Calu3 (cell line): ENCODE measurements around the gene TULP3. TPM values are rescaled to one million over a fixed set of nuclear protein-coding genes. Genes with fewer than 3 reads are reported as not detected.

Experiments
- BruUV-seq: library from RNA; stranded (reverse); fragments of 400-500 nt; replicated peaks from 2 replicates; lab custom pipeline; 2021; lab: Mats Ljungman, UMichigan
- CTCF ChIA-PET: fragments of 300-600 bp; sonication (Branson Sonifier 250); formaldehyde crosslinking; loops from one replicate; lab custom pipeline; 2022; ENCODE audit warnings: antibody characterized with exemption; lab: Charles Lee
- DNase-seq: peaks from one replicate; pipeline ENCODE4 v3.0.0; 2022
- H3K27ac Mint-ChIP-seq: one replicate; pipeline ENCODE4 v1.8.0; 2022; ENCODE audit warnings: mixed read lengths; ENCODE audit not compliant: unreplicated experiment
- H3K27me3 Mint-ChIP-seq: one replicate; pipeline ENCODE4 v1.8.0; 2022; ENCODE audit warnings: mixed read lengths; ENCODE audit not compliant: unreplicated experiment
- H3K36me3 Mint-ChIP-seq: one replicate; pipeline ENCODE4 v1.8.0; 2022; ENCODE audit warnings: mild to moderate bottlenecking, moderate library complexity, mixed read lengths; ENCODE audit not compliant: insufficient read depth, unreplicated experiment
- H3K4me1 Mint-ChIP-seq: one replicate; pipeline ENCODE4 v1.8.0; 2022; ENCODE audit warnings: mild to moderate bottlenecking, low read depth, mixed read lengths; ENCODE audit not compliant: unreplicated experiment
- H3K4me3 Mint-ChIP-seq: one replicate; pipeline ENCODE4 v1.8.0; 2022; ENCODE audit warnings: mild to moderate bottlenecking, low read depth, moderate library complexity, mixed read lengths; ENCODE audit not compliant: unreplicated experiment
- H3K9me3 Mint-ChIP-seq: one replicate; pipeline ENCODE4 v1.8.0; 2022; ENCODE audit warnings: low read depth, mixed read lengths; ENCODE audit not compliant: unreplicated experiment
- intact Hi-C: fragments of 100-400 bp; cut with micrococcal nuclease; formaldehyde crosslinking; loops from one replicate; pipeline ENCODE4 v1.10.0; 2022; ENCODE audit not compliant: unreplicated experiment
- total RNA-seq: library from RNA; stranded (reverse); gene quantifications from 2 replicates; pipeline ENCODE4 v1.2.3, GENCODE V29; 2022
- TF ChIP-seq, protein P1 (sequence below): fragments of 200-600 bp; IDR thresholded peaks from one replicate; pipeline ENCODE4 v1.8.0; 2022; ENCODE audit warnings: antibody characterized with exemption; ENCODE audit not compliant: unreplicated experiment

TULP3 gene
- total RNA-seq, 1 experiment from 2014 or later: 21.6 TPM

DNA sequence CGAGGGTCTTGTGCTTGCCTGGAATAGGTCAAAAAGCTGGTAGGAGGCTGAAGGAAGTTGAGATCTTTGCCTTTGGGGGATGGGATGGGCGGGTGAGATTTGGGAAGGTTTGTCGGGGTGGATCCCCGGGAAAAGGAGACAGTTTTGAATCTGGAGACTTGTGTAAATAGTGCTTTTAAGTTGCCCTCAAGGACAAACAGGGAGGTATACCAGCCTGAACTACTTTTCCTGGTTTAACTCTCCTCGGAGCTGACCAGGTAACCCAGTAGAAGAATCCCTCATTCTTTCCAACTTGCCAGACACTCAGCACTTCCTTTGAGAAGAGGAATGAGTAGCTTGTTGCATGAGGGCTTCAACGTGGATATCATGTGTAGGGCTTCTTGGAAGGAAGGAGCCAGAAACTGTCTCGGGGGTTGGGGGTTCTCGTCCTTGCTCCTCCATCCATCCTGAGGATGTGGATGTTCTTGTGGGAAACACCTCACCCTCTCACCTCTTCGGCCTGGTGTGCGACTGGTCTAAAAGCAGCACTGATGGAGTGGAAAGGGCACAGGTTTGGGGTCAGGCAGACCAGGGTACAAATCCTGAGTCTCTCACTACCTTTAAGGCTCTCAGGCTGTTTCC is 70.4 kb downstream of the TULP3 start:
- Mint-ChIP-seq H3K9me3 (no peaks in the 10 kb centered on the region), H3K27ac (peak overlapping the region; percentile 95), H3K4me3 (peak overlapping the region; percentile 95), H3K4me1 (peaks cover 50% of the 10 kb centered on the region), H3K36me3 (peaks cover 54% of the 10 kb centered on the region), H3K27me3 (no peaks in the 10 kb centered on the region)
- CTCF ChIA-PET: interaction anchor here (0.5 to 0.7 kb wide), 2 partner anchors 28 to 60 kb away, joined by 3 read pairs; no protein-coding TSS in a partner anchor
- intact Hi-C loops: no loop called here
- TF ChIP-seq, protein P1, sequence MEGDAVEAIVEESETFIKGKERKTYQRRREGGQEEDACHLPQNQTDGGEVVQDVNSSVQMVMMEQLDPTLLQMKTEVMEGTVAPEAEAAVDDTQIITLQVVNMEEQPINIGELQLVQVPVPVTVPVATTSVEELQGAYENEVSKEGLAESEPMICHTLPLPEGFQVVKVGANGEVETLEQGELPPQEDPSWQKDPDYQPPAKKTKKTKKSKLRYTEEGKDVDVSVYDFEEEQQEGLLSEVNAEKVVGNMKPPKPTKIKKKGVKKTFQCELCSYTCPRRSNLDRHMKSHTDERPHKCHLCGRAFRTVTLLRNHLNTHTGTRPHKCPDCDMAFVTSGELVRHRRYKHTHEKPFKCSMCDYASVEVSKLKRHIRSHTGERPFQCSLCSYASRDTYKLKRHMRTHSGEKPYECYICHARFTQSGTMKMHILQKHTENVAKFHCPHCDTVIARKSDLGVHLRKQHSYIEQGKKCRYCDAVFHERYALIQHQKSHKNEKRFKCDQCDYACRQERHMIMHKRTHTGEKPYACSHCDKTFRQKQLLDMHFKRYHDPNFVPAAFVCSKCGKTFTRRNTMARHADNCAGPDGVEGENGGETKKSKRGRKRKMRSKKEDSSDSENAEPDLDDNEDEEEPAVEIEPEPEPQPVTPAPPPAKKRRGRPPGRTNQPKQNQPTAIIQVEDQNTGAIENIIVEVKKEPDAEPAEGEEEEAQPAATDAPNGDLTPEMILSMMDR: no peak
- no peak for DNase-seq
- TSS peak; percentile 42 for BruUV-seq

DNA sequence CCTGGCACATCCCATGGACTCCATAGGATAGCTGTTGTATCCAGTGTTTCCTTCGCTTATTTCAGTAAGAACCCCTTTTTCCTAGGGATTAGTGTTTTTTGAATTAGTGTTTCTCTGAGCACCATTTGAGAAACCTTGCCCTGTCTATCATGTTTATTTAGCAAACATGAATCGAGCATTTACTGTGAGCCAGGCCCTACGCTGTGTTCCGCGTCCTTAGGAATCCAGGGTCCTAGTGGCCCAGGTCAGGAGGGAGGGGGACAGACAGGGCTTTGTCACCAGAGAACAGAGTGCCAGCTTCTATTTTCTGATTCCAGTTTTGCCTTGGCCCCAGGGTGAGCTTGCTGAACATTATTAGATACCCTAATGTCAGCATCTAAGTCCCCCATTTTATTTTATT is 71.0 kb downstream of the TULP3 start:
- peaks cover 44% of the 10 kb centered on the region for H3K4me1 Mint-ChIP-seq
- CTCF ChIA-PET: interaction anchor here (0.5 kb wide), 1 partner anchor 61 kb away, joined by 3 read pairs; no protein-coding TSS in a partner anchor
- DNase-seq: no peak
- peaks cover 52% of the 10 kb centered on the region for H3K36me3 Mint-ChIP-seq
- TF ChIP-seq, protein P1: no peak
- no TSS peak for BruUV-seq
- H3K27me3 Mint-ChIP-seq: no peaks in the 10 kb centered on the region
- H3K4me3 Mint-ChIP-seq: peak overlapping the region; percentile 95
- no peak overlapping the region for H3K27ac Mint-ChIP-seq
- no peaks in the 10 kb centered on the region for H3K9me3 Mint-ChIP-seq
- intact Hi-C loops: no loop called here

DNA sequence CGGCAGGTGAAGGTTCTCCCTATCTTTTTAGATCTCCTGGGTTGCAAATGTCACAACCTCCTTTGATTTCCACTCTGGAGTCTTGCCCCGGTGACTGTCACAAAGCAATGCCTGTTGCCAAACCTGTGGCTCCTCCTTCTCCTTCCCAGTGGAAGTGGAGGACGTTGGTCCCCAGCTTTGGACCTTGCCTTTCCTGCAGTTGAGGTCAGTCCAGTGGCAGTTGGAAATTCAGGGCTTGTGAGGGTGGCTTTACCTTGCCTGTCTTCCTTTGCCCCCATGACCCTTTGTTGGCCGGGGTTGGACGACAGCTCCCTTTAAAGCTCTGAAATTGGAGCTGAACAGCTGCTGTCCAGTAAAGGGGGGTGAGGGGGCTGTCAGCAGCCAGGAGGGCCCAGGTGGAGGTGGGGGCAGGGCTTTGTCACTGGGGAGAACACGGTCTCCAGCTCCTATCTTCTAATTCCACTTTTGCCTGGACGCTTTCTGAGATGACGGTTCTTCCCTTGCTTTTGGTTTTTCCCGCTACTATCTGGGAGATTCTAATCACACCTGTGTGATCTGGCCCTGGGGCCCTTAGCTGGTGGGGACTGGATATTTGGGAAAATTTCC is 72.6 kb downstream of the TULP3 start:
- Mint-ChIP-seq H3K36me3 (peaks cover 51% of the 10 kb centered on the region), H3K27ac (no peak overlapping the region), H3K4me1 (peaks cover 28% of the 10 kb centered on the region), H3K4me3 (no peak overlapping the region), H3K9me3 (no peaks in the 10 kb centered on the region), H3K27me3 (no peaks in the 10 kb centered on the region)
- no peak for DNase-seq
- intact Hi-C loops: no loop called here
- TF ChIP-seq, protein P1: no peak
- no TSS peak for BruUV-seq
- CTCF ChIA-PET: no interaction called here

DNA sequence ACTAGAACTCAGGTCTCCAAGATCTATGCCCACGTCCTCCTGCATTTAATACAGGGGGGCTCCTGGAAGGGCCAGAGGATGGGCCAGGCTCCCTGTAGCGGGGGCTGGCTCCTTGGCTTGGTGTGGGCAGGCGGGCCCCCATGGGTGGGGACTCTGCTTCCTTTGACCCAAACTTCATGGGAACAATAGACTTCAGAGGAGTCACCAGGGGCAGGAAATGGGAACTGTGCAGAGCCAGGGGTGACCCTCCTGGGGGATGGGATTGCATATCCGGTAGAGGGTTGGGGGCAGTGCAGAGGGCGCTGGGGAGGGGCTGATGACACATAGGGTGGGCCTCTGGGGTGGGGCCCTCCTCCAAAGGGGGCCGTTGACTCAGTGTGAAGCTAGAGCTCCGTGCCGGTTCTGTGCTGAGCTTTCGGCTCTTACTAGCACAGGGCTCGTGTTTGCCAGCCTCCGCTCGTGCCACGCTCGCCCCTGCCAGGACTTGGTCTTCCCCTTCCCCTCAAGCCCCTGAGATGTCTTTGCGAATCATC is 73.1 kb downstream of the TULP3 start:
- no peak overlapping the region for H3K27ac Mint-ChIP-seq
- CTCF ChIA-PET: no interaction called here

More for the DNA sequence above, 73.1 kb downstream of the TULP3 start:
- no peaks in the 10 kb centered on the region for H3K9me3 Mint-ChIP-seq
- TF ChIP-seq, protein P1: no peak
- H3K4me3 Mint-ChIP-seq: no peak overlapping the region
- no peak for DNase-seq
- intact Hi-C loops: no loop called here
- peaks cover 45% of the 10 kb centered on the region for H3K36me3 Mint-ChIP-seq
- no TSS peak for BruUV-seq
- H3K27me3 Mint-ChIP-seq: no peaks in the 10 kb centered on the region
- peaks cover 27% of the 10 kb centered on the region for H3K4me1 Mint-ChIP-seq
